Measurements from ENCODE around the gene KLHL34. TPM values are rescaled to one million over a fixed set of nuclear protein-coding genes. Genes with fewer than 3 reads are reported as not detected.

KLHL34 gene
- total RNA-seq, 2 donors from 2014 or later = 0.05 TPM; not detected in 1

GRCh38 chrX:21683941-21684340 lies 25.8 kb upstream of the KLHL34 start:
- TF ChIP-seq POLR2AphosphoS5 (IDR thresholded peaks at IDR 0.05) (no peak), POLR2A (IDR thresholded peaks at IDR 0.05) (no peak), CTCF (IDR thresholded peaks at IDR 0.05) (no peak)

DNA sequence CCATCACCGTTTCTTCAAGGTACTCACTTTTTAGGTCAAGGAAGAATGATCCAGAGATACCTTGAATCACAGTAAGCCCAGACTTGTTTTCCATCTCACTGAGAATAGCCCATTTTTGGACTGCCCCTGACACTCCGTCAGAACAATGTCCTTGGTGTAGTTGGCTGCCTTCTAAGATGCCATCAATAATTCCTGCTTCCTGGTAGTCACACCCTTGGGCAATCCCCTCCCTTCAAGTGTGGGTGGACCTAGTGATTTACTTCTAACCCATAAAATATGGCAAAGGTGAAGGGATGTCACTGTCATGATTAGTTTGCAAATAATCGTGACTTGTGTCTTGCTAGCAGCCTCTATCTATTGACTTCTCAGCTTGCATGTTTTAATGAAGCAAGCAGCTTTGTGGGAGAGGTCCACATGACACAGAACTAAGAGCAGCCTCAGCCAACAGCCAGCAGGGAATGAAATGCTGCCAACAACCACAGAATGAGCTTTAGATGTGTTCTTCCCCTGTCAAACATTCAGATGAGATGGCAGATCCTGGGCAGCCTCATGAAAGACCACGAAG lies 20.0 kb upstream of the KLHL34 start:
- Histone ChIP-seq H3K4me3 (no peak overlapping the region), H3K9me3 (no peaks in the 10 kb centered on the region), H3K27ac (no peak overlapping the region), H3K4me1 (replicated peaks) (no peaks in the 10 kb centered on the region), H3K36me3 (no peaks in the 10 kb centered on the region), H3K27me3 (replicated peaks; ENCODE audit: insufficient read depth) (no peaks in the 10 kb centered on the region)
- no peak for DNase-seq (ENCODE audit: low spot score)
- intact Hi-C loops (cut with DNase I) = no loop called here
- TF ChIP-seq POLR2A (IDR thresholded peaks at IDR 0.05) (no peak), POLR2AphosphoS5 (IDR thresholded peaks at IDR 0.05) (no peak), CTCF (IDR thresholded peaks at IDR 0.05) (no peak)
- 70% methylated on average over 4 of the region's 4 CpGs for WGBS

More at GRCh38 chrX:21683941-21684340, 25.8 kb upstream of the KLHL34 start:
- intact Hi-C loops (cut with DNase I) = no loop called here
- H3K27ac ChIP-seq = no peak overlapping the region
- no peaks in the 10 kb centered on the region for H3K4me1 ChIP-seq (replicated peaks)
- DNase-seq (ENCODE audit: low spot score) = no peak
- H3K4me3 ChIP-seq = no peak overlapping the region
- no peaks in the 10 kb centered on the region for H3K27me3 ChIP-seq (replicated peaks; ENCODE audit: insufficient read depth)
- no peaks in the 10 kb centered on the region for H3K36me3 ChIP-seq
- 57% methylated on average over 1 of the region's 1 CpG for WGBS
- no peaks in the 10 kb centered on the region for H3K9me3 ChIP-seq

- Histone ChIP-seq H3K9me3 (no peaks in the 10 kb centered on the region), H3K36me3 (no peaks in the 10 kb centered on the region), H3K4me1 (replicated peaks) (no peaks in the 10 kb centered on the region), H3K27ac (no peak overlapping the region), H3K4me3 (no peak overlapping the region), H3K27me3 (replicated peaks; ENCODE audit: insufficient read depth) (no peaks in the 10 kb centered on the region)
- WGBS = 45% methylated on average over 2 of the region's 2 CpGs
- no peak for DNase-seq (ENCODE audit: low spot score)
- TF ChIP-seq POLR2AphosphoS5 (IDR thresholded peaks at IDR 0.05) (no peak), POLR2A (IDR thresholded peaks at IDR 0.05) (no peak), CTCF (IDR thresholded peaks at IDR 0.05) (no peak)
- intact Hi-C loops (cut with DNase I) = no loop called here
These were observed 17.8 kb upstream of the KLHL34 start for GRCh38 chrX:21675931-21676330.

- no peak overlapping the region for H3K27ac ChIP-seq
- H3K4me1 ChIP-seq (replicated peaks) = no peaks in the 10 kb centered on the region
- DNase-seq (ENCODE audit: low spot score) = no peak
- H3K27me3 ChIP-seq (replicated peaks; ENCODE audit: insufficient read depth) = no peaks in the 10 kb centered on the region
- intact Hi-C loops (cut with DNase I) = no loop called here
- H3K36me3 ChIP-seq = no peaks in the 10 kb centered on the region
- TF ChIP-seq CTCF (IDR thresholded peaks at IDR 0.05) (no peak), POLR2A (IDR thresholded peaks at IDR 0.05) (no peak), POLR2AphosphoS5 (IDR thresholded peaks at IDR 0.05) (no peak)
- no peaks in the 10 kb centered on the region for H3K9me3 ChIP-seq
- no peak overlapping the region for H3K4me3 ChIP-seq
- 59% methylated on average over 3 of the region's 4 CpGs for WGBS
These were observed 16.5 kb upstream of the KLHL34 start for GRCh38 chrX:21674430-21675186.

GRCh38 chrX:21666679-21667078 lies 8.5 kb upstream of the KLHL34 start:
- no peaks in the 10 kb centered on the region for H3K36me3 ChIP-seq
- no peak for TF ChIP-seq POLR2AphosphoS5 (IDR thresholded peaks at IDR 0.05)
- no peak for TF ChIP-seq CTCF (IDR thresholded peaks at IDR 0.05)
- TF ChIP-seq POLR2A (IDR thresholded peaks at IDR 0.05) = no peak

More at GRCh38 chrX:21666679-21667078, 8.5 kb upstream of the KLHL34 start:
- intact Hi-C loops (cut with DNase I) = no loop called here
- Histone ChIP-seq H3K27ac (no peak overlapping the region), H3K4me3 (no peak overlapping the region), H3K9me3 (no peaks in the 10 kb centered on the region), H3K27me3 (replicated peaks; ENCODE audit: insufficient read depth) (no peaks in the 10 kb centered on the region), H3K4me1 (replicated peaks) (no peaks in the 10 kb centered on the region)
- DNase-seq (ENCODE audit: low spot score) = no peak
- WGBS = 79% methylated on average over 4 of the region's 4 CpGs
